GM19238 (cell line): ENCODE results near the gene IFNK.
A peak's percentile ranks its signal among the peaks of the same experiment; 100 is the strongest.
"Not testable (repeated sequence)": the region's sequence is repeated elsewhere in the genome, so short reads cannot be mapped to it uniquely, and the experiment has no call there.

Source experiments
- DNase-seq: peaks from one replicate; pipeline ENCODE4 v3.0.0; 2011; ENCODE audit warnings: low spot score; ENCODE audit not compliant: insufficient read length

Gene IFNK, protein sequence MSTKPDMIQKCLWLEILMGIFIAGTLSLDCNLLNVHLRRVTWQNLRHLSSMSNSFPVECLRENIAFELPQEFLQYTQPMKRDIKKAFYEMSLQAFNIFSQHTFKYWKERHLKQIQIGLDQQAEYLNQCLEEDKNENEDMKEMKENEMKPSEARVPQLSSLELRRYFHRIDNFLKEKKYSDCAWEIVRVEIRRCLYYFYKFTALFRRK

DNA sequence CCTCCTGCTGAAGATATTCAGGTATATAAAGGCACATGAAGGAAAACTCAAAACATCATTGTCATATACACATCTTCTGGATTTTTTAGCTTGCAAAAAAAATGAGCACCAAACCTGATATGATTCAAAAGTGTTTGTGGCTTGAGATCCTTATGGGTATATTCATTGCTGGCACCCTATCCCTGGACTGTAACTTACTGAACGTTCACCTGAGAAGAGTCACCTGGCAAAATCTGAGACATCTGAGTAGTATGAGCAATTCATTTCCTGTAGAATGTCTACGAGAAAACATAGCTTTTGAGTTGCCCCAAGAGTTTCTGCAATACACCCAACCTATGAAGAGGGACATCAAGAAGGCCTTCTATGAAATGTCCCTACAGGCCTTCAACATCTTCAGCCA lies at the start of gene IFNK:
Gene IFNK (plus strand): TSS at position 55 of the 400 bp plus-strand sequence. CDS start 47 bp downstream, at position 102.
- DNase-seq: no peak

DNA sequence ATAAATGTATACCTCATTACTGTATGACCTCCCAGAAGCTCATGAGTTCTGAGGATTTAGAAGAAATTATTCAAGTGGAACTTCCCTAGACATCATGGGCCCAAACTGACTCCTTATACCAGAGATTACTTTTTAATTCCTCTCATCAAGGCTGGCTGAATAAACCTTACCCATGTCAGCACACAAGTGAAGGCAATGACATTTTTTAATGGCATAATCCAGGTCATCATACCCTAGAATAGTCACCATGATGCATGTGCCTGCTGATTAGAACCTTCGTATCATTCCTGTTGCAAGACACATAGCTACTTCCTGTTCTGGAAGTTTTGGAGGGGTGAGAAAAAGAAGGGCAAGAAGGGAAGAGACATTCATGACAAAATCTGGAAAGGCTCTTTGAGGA lies 49.8 kb upstream of the IFNK start:
- DNase-seq: no peak

DNA sequence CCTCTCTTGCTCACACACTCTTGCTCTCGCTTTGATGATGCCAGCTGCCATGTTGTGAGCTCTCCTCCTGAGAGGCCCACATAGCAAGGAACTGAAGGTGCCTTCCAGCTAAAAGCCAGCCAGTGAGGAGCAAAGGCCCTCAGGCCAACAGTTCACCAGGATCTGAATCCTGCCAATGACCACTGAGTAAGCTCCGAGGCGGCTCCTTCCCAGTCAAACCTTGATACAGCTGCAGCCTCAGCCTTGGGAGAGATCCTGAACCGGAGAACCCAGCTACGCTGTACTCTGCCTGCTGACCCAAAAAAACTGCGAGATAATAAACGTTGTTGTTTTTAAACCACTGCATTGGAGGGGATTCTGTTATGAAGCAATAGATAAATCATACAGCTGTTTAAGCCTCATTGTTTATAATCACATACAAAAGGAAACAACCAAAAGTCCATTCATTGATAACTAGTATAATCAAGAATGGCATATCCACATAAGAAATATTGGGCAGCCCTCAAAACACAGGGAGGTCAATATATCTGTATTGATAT lies 49.0 kb upstream of the IFNK start:
- no peak for DNase-seq

DNA sequence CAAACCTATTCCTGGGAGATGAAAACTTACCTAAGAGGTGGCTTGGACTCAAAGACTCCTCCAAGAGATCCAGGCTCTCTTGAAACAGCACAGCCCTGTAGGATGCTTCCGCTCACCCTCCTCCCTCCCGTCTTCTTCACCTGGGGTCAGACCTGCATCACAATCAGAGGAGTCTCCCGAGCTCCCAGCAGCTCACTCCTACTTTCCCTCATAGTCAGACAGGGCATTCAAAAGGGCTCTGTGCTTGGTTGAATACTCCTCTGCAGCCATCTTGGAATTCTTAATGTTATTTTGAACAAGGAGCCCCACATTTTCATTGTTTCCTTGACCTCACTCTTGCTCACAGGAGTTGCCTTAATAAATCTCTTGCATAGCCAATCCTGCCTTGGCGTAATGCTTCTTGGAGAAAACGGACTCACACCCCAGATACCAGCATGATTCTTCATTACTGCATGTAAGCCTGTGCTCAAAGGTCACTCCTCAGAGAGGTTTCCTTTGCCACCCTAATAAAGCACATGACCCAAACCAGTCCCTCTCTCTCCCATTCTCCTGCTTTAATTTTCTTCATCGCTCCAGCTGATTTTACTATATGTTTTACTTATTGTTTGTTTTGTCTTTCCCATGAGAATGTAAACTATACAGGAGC lies 47.1 kb upstream of the IFNK start:
- no peak for DNase-seq

DNA sequence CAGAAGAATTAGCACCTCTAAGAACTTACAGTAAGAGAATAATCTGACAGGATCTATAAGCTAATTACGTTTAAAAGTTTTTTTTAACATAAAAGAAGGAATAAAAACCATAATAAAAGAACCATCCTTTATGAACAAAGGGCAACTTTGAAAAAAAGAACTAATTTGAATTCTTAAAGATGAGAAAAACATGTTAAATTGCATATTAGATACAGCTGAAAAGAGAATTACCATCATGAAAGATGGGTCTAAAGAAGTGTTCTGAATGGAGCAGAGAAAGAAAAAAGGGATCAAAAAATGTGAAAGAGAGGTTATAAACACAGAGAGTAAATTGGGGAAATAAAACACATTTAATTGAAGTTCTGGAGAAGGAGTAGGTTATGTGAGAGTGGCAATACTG lies 45.8 kb upstream of the IFNK start:
- DNase-seq: no peak

DNA sequence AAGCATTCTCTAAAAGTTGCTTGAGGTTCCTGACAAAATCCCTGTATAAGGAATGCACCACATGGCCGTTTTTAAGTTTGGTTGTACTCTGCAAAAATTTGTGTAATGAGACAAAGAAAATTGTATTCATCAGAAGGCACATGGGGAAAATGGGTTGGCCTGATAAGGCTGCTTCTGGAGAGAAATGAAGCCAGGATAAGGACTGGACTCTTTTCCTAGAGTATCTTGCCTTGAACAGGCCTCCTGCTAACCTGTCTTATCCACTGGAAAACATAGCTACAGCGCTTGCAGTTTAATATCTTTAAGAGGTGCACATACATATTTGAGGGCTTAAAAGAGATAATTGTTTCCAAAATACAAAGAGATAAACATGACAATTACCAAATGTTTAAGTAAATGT lies 41.4 kb upstream of the IFNK start:
- DNase-seq: no peak

DNA sequence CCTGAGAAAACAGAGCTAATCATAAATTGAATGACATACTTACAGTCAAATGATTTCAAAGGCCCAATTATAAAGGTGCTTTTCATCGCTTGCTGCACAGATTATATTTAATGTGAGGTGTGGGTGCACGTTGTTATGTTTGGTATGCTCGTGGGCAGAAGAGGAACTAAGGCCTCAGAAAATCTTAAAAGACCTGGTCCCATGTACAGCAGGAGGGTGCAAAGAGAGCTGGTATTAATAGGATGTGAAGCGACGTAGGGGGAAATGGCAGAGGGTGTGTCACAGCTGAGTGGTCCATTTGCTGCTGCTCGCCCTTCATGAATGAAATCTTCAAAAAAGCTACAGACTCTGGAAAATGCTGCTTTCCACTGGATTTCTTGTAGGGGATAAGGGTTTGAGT lies 40.5 kb upstream of the IFNK start:
- DNase-seq: no peak

DNA sequence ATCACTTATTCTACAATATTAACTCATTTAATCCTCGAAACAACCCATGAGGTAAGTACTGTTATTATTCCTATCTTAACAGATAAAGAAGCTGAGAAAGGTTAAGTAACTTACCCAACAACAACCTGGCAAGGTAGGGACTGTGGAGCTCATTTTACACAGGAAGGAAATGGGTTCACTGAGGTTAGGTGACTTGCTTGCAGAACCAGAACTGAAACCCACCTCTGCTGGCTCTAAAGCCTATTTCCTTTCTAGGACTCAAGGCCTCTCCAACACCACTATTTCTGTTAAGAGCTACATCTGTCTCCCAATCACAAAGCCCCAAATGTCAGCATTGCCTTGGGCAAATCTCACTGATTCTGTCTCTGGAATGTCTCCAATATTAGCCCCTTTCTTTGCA lies 38.9 kb upstream of the IFNK start:
- DNase-seq: peak; percentile 16

DNA sequence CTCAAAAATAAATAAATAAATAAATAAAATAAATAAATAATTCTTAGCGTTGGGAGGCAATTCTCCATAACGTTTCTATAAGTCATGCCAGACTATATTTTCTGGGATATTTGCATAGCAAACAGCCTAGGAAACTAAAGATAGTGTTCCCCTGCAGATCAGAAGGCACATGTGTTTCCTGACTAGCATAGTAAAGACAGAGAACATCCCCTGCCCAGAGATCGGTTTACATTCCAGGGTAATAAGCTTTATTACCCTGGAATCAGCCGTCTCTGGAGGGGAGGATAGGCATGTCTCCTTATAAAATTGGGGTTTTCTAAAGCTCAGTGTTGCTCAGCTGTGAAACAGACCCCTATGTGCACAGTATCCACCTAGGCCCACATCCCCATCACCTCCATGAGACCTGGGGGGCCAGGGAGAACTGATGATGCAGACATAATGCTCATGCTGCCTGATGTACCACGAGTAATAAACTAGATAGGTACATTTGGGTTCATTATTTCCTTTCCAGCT lies 36.9 kb upstream of the IFNK start:
- DNase-seq: no peak

DNA sequence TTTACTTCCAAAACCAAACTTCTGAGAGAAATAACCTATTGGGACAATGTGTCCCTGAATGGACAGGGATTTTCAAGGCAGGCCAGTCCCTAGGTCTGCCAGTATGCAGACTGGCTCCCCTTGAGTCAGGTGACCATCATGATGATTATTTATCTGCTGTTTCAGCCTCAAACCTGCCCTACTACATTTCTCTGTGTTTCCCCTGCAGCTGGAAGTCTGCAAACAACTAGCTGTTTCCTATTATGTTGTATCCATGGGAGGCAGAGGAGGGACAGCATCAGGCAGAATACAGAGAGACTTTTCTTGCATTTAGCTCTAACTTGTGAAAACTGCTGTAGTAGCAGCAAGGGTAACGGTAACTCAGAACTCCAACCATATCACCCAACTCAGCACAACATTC lies 36.2 kb upstream of the IFNK start:
- no peak for DNase-seq

DNA sequence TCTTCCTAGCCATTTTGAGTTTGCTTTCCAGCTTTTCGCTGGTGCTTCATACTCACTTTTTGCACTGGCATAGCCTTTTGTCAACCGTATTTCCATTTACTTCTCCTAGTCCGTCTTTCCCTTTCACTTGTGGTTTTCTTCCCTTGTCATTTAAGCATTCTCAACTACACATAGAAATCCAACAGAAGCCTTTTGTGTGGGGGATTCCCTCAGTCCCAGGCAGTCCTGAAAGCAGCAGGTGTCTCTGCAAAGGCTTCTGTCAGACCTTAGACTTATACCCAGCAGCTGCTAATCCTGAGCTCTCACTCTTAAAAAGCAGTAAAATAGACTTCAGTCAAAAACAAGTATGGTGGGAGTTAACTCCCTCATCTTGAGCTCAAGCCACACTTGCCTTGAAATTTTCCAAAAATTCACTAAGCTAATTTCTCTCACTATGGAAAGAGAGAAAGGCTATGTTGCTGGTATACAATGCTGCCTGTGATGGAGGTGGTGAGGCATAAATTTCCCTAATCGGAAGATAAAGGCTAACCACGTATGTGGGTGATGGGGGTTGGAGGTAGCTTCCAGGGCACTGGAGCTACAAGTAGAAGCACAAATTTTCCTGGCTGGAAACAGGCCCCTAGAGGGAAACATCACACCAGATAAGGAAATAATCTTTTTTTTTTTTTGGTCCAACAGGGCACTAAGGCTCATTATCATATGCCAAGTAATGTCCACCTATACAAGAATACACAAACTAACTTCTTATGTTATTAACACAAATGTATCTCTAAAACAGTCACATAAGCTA lies 34.8 kb upstream of the IFNK start:
- peak; percentile 23 for DNase-seq

DNA sequence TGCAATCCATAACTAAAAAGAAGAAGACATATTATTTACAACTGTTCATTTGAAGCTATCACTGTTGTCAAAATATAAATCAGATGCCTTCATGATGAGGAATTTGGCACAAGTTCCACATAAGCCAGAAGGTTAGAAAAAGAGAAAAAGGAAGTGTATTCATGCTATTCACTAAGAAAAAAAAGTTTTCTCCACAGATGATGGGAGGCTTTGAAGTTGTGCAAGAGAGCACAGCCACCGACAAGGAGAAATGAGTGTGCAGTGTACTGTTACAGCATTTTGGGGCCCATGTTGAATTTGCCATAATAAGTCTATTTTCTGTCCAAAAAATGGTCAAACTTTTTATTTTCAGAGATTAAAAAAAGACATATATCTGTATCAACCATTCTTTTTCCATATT lies 32.9 kb upstream of the IFNK start:
- DNase-seq: no peak

DNA sequence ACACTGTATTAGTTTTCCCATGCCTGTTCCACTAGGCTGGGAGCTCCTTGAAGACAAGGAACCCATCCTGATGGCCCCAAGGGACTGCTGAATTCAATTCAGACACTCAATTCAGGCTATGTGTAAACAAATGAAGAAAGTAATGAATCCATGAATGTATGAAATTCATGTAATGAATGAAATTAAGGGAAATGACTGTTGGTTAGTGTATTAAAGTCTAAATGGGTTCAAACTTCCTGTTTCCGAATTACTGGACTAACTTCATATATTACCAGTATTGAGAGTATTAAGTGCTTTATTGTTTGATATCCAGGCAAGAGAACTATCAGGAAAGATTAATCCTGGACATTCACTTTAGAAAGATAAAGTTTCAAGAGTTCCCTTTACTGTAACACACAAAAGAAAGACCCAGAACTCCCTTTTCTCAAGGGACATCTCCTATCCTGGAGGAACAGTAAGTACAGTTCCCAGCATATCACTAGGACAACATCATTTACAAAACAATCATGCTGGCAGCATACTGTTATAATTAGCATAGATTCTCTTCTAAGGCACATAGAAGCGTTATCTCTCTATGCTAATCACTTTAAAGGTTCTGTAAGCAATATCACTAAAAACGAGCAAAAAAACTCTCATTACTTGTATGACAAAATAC lies 28.5 kb upstream of the IFNK start:
- DNase-seq: no peak

DNA sequence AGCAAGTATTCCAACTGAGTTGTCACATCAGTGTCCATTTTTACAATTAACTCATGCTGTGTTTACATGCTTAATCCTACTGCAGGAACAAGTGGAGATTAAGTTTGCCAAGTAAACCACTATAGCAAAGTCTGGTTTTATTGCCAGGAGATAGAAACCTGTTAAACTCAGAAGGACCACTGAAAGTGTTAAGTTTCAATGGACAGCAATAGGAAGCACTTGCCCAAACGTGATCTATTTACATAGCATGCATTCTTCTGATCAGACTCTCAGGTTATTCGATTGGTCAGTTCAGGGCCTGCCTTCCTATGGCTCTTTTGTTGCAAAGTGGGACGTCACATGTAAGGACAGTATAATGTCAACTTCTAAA lies 28.0 kb upstream of the IFNK start:
- DNase-seq: no peak

DNA sequence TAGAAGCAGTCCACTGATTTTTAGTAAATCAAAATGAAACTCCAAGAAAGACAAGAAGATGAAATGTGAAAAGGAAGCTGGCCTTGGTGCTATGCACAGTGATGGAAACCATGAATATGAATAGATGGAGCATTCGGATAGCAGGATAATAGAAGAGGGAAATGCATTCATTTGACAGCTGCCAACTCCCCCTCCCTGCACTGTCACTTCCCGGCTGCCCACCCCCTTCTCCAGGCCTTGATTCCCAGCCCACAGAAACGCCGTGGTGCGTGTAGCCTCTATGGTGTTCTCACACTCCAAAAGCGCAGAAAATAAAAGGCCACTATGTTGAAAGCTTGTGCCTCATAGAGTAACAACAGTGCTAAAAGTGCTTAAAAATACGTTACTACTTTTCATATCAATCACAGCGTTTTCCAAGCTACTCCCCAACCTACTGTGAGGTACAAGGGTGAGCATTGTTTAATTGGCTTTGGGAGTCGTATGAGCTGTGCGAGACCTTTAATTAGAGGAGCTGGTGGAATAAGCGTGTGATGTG lies 26.1 kb upstream of the IFNK start:
- no peak for DNase-seq

DNA sequence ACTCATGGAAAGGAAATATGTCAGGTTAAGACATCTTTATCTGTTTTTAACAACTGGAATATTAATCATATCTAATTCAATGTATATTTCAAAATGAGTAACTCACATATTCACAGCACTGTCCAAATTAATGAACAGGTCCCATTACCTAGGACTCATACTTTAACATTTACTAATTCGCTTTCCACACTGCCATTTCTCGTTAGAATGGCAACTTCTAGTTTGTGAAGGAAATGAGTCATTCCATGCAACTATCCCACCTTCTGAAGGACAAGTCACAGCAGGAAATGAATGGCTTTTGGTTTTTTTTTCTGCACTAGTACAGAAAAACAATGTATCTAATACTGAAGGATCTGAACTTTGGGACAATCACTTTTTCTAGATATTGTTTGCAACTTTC lies 24.6 kb upstream of the IFNK start:
- DNase-seq: no peak

DNA sequence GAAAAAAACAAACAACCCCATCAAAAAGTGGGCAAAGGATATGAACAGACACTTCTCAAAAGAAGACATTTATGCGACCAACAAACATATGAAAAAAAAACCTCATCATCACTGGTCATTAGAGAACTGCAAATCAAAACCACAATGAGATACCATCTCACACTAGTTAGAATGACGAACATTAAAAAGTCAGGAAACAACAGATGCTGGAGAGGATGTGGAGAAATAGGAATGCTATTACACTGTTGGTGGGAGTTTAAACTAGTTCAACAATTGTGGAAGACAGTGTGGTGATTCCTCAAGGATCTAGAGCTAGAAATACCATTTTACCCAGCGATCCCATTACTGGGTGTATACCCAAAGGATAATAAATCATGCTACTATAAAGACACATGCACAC lies 23.2 kb upstream of the IFNK start:
- DNase-seq: not testable (repeated sequence)

DNA sequence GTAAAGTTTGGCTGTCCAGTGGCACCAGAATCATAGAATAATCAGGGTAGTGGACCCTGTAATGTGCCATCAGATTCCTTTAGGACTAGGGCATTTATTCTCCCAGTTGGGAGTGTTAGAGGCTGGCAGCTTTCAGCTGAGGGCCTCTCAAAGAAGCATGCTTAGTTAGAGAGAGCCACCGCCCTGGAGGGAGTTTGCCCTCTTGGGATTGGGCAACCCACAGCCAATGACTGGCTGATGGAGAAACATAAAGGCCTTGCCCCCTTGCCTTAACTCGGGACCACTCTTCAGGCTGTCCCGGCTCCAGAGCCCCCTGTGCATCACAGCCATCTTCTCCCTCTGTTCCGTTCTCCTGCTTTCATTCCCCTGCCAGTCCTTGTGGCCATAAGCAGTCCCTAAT lies 20.5 kb upstream of the IFNK start:
- DNase-seq: no peak

DNA sequence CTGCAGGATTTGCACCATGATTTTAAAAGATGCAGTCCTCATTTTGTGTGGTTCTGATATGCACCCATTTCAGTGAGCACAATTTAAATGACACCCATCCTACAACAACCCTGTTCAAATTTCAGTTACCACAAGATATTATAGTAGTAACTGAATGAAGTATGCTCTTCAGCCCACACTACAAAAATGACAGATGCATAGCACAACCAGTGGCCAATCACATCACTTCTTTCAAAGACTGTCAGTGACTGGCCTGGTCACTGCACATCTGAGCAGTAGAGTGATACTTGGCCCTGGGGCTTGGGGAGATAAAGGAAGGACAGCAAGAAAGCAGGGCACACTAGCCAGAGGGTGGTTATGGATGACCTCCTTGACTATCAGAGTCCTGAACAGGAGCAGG lies 19.8 kb upstream of the IFNK start:
- no peak for DNase-seq

DNA sequence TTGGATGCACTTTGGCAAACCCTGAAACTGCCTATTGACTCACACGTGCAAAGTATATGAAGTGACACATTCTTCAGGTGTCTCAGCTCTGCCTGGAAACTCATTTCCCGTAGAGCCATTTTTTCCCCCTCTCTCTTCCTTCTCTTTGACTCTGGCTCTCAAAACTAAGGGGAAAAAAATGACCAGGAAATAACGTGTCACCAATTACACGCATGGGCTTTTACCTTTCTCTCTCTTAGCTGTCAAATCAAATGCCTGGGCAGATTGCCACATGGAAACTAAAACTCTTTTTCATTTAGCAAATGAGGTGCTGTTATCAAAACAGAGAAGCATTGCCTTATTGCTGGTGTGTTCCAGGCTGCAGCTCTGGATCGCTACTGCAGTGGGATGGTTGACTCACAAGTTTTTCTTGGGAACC lies 18.3 kb upstream of the IFNK start:
- no peak for DNase-seq

DNA sequence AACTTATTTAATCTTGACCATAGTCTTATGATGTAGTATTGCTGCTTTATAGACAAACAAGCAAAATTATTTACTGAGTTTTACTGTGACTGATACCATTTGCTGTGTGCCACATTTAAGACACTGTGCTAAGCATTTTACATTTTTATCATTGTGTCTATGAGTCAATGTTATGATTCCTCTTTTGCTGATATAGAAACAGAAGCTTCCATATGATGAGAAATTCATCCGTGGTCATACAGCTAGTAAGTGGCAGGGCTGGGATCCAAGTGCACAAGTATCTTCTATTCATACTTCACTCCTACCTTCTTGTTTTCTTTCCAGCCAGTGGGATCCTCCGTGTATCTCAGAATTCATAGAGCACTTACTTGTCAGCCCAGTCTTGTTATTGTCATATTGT lies 17.1 kb upstream of the IFNK start:
- DNase-seq: no peak

DNA sequence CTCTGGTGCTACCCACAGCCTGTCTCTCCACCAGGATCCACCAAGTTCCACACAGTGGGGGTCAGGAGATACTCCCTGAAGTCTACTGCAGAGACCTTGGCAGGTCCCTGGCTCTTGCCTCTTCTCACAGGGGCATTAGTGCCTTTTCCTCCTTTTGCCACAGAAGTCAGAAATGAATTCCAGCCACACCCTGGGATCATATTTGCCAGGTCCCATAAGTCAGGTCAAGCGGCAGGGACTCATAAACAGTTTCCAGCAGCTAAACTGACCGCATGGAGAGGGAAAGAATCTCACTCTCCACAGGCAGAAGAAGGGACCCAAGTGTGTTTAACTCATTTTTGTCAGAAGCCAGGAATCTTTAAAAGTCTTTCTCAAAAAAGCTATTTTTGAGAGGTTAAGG lies 13.3 kb upstream of the IFNK start:
- DNase-seq: no peak
